NCI-H2107 (cell line): ENCODE results near the gene FRK.
"Not testable (repeated sequence)": the region's sequence is repeated elsewhere in the genome, so short reads cannot be mapped to it uniquely, and the experiment has no call there.

ENCODE experiments used
- DNase-seq: peaks from one replicate; lab custom pipeline; 2025; lab: John Stamatoyannopoulos, UW

FRK gene

DNA sequence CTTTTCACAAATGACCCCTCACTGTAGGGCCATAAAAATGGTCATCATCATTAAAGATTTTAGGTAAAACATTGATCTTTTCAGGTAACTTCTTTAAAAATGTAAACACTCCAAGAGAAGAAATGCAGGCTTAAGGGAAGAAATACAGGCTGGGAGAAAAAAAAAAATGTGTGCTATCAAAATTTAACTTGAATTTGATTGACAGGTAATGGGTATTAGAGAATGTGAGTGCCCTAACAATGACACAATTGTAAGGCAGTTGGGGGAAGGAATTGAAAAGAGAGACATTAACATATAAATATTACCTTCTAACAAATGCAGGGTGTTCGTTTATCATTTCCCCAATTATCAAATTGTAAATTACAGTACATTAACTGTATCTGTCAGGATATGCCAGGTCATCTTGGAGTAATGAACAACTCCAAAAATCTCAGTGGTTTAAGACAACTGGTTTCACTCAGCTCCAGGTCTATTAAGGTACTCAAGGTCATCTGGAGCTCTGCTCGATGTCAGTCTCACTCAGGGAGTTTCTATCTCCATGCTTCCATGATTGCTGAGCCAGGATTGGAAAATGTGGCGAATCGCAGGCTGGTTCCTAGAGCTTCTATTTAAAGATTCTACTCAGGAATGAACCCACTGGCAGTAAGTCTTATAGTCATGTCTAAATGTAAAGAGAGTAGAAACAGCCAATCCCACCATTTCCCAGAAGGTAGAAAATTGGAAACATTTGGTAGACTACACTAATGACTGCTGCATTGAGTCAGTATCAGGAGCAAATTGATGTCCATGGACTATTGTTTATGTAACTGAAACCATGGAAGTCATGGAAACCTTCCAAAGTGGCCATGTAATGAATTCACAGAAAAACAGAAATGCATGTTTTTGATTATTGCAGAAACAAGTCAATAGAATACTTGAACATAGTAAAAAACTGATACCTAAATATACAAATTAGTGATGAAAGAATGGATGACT is 55.6 kb downstream of the FRK start:
- DNase-seq, result no peak

DNA sequence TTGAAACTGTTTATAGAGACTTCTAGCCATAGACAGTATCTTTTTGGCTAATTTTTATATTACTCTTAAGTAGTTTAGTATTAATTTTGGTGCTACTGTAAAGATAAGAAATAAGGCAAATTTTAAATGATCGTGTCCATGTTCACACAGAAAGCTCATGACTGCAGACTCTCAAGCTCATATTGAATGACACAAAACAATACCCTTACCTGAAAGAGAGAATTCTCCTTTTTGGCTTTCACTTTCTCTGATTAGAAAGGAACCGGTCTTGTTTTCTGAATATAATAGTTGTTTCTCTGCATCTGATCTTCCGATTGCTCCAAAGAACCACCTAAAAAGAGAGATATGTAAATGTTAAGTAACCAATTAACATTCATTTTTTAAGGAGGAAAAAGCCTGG is 57.0 kb downstream of the FRK start:
- DNase-seq, result no peak

- no peak for DNase-seq
Observed at GRCh38 chr6:116002756-116003155, 57.9 kb downstream of the FRK start.

- no peak for DNase-seq
Observed at GRCh38 chr6:115999235-115999634, 61.5 kb downstream of the FRK start.

DNA sequence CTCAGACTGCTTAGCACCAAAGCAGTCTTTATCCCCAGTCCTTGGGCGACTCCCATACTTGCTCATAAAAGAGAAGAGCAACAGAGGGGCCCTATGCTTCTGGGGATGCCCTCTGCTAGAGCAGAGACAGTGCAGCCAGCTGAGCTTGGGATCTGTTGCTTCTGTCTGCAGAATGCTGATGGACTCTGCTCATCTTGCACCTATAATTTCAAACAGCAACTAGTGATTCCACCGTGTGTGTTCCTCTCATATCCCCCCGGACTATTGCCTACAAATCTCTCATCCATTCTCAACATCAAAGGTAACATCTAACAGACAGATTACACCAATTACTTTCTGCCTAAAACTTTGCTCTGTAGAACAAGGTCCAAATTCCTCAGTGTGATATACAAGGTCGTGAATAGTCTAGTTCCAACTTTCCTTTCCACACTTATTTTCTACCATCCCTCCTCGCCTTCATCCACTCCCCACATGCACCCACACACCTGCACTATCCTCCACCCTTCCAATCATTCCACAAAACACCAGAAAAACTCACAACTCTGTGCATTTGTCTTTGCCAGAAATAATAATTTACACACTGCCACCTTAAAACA is 62.6 kb downstream of the FRK start:
- no peak for DNase-seq

- no peak for DNase-seq
Observed at GRCh38 chr6:115986026-115986425, 74.7 kb downstream of the FRK start.

GRCh38 chr6:115984809-115985208 is 75.9 kb downstream of the FRK start:
- no peak for DNase-seq

GRCh38 chr6:115983998-115984397 is 76.7 kb downstream of the FRK start:
- DNase-seq, result no peak

GRCh38 chr6:115982453-115982852 is 78.2 kb downstream of the FRK start:
- no peak for DNase-seq

DNA sequence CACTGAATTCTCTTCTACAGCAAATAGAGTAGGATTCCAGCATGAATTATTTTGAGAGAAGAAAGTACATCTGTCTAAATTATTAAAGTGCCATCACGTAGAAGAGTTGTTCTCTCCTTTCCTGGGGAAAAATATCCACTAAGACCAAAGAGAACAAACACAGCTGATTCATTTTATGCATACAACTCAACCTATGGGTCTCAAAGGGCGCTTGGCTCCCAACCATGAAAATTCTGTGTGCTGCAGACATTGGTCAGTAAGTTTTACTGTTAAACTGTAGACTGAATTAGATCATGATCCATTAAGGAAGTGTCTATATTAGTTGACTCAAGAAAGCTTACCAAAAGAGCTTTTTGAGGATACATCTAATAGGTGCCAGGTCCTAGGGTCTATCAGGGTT is 83.5 kb downstream of the FRK start:
- no peak for DNase-seq

DNA sequence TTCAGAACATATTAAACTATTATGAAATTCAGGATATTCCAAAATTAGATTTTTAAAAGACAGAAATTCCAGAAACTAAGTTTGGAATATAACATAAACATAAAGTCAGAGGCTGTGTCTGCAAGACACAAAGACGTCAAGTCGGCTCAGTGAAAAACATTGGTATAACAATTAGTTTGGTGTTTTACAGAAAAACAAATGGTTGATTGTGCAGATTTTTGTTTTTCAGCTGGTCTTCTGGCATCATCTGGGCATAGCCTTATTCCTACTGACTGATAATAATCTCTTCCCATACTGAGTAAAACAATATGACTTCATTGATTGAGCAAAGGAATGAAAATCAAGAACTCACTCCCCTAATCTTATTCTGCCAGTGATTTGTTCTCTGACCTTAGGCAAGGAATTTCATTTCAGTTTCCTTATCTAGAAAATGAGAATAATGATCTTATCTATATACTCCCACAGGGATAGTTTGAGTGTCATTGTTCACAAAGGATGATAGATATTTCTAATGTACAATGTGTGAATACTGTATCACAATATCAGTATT is 84.3 kb downstream of the FRK start:
- no peak for DNase-seq

DNA sequence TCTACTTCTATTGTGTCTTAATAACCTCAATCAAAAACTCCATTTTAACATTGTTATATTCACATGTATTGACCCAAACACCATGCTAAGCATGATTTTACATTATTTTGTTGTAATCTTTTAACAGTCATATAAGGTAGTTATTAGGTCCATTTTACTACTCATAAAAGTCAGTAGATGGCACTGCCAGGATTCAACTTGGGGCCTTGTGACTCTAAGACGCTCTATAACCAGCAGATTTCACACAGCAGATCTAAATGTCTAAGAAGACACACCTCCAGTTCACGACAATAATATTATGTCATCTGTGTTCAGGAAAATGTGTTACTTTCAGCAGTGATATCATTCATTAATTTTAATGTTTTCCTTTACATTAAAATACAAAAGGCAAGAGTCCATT is 88.0 kb downstream of the FRK start:
- no peak for DNase-seq

GRCh38 chr6:115971785-115972184 is 88.9 kb downstream of the FRK start:
- DNase-seq, result no peak

- DNase-seq, result no peak
Observed at GRCh38 chr6:115969930-115970273, 90.8 kb downstream of the FRK start.

DNA sequence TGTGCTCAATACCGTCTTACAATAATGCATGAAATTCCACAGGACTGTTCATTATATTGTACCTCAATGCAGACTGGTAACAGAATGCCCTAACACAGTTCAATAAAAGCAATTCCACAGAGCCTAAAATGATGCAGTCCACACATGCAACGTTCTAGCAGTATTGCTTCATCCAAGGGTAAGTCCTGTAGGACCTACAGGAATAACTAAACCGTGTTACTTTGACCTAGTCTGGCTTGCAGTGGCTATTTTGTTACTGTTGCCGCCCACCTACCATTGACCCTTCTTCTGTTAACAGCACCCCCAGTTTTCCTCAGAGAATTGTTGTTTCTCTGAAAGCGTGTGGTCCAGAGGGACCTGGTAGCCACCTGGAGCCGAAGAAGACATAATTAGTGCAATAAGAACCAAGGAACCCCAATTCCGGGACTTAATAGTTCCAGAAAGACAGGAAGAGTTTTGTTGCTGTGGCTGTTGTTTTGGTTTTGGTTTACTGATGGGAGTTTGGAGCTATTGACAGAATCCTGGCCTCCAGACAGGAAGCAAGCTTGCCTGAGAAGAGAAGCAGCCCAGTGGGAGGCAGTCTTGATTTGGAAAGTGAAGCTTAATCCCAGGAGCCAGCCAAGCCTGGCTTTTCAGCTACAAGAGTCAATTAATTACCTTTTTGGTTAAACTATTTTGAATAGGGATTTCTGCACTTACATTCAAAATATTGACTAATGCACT is 91.3 kb downstream of the FRK start:
- no peak for DNase-seq

DNA sequence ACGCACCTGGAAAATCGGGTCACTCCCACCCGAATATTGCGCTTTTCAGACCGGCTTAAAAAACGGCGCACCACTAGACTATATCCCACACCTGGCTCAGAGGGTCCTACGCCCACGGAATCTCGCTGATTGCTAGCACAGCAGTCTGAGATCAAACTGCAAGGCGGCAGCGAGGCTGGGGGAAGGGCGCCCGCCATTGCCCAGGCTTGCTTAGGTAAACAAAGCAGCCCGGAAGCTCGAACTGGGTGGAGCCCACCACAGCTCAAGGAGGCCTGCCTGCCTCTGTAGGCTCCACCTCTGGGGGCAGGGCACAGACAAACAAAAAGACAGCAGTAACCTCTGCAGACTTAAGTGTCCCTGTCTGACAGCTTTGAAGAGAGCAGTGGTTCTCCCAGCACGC is 100.4 kb downstream of the FRK start:
- not testable (repeated sequence) for DNase-seq

- no peak for DNase-seq
Observed at GRCh38 chr6:115958958-115959357, 101.7 kb downstream of the FRK start.

DNA sequence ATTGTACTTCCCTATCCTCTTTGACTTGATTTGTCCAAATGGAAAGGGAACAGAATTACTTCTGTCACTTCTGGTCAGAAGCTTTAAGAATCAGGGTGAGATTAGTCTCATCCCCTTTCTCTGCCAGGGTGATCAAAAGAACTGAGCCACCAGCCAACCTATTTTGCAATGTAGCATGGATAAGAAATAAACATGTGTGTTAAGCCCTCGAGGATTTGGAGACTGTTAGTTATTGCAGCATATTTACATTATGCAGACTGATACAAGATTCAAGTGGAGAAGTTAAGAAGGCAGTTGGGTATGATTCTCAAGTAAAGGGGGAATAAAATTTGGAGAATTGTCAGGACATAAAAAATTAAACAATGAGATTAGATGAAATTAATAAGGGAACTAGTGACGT is 106.0 kb downstream of the FRK start:
- no peak for DNase-seq

- no peak for DNase-seq
Observed at GRCh38 chr6:115948751-115949150, 111.9 kb downstream of the FRK start.

DNA sequence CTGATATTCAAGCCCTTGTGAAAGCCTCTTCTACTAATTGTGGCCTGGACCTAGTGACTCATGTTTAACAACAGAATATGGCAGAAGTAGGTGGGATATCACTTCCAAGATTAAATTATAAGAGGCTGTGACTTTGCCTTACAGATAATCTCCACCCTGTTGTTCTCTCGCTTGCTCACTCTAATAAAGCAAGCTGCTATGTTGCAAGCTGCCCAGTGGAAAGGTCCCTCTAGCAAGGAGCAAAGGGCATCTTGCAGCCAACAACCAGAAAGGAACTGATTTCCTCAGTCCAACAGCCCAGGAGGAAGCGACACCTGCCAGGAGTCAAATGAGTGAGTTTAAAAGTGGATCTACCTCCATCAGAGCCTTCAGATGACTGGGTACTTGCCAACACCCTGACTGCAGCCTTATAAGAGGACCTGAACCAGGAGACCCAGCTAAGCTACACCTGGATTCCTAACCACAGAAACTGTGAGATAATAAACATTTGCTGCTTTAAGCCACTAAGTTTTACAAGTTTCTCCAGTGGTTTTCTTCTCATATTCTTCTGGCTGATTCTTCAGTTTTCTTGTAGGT is 112.6 kb downstream of the FRK start:
- DNase-seq, result no peak

- no peak for DNase-seq
Observed at GRCh38 chr6:115945812-115946211, 114.9 kb downstream of the FRK start.

DNA sequence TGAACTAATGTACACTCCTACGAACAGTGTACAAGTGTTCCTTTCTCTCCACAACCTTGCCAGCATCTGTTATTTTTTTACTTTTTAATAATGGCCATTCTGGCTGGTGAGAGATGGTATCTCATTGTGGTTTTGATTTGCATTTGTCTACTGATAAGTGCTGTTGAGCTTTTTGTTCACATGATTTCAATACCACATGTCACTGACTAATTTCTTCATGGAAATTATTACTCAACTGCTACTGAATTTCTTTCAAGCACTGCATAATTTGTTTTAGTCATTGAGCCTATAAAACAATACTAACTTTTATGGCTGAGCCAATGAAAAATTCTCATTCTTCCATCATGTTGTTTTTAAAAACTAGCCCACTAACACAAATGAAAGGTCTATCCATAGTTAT is 115.4 kb downstream of the FRK start:
- DNase-seq, result no peak
